ENCODE measurements around the gene RGS17.
"Not testable (repeated sequence)": the region's sequence is repeated elsewhere in the genome, so short reads cannot be mapped to it uniquely, and the experiment has no call there.

The RGS17 gene, protein sequence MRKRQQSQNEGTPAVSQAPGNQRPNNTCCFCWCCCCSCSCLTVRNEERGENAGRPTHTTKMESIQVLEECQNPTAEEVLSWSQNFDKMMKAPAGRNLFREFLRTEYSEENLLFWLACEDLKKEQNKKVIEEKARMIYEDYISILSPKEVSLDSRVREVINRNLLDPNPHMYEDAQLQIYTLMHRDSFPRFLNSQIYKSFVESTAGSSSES

GRCh38 chr6:153131037-153131981, at the start of gene RGS17:
TSS of gene RGS17 (minus strand) at chr6:153131282. CDS start at chr6:153044018, 87,264 bp downstream.
- DNase-seq: peak; percentile 37

DNA sequence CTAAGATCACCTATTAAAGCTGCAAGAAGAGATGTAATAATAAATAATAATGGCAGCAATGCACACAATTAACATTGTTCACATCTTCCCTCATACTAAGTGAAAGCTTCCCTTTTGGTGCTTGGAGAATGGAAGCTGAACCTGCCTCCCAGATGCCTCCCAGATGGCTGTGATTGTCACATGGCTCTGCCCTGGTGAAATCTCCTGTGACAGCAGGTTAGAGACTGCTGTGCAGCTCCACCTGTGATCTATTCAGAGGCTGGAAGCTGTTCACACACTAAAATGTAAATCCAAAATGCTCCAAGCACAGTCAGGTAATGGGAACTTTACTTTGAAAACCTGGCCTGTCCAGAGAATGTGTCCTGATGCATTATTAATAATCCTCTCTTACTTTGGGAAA, 41.7 kb upstream of the RGS17 start:
- DNase-seq: no peak

GRCh38 chr6:153170511-153170910, 39.4 kb upstream of the RGS17 start:
- no peak for DNase-seq

DNA sequence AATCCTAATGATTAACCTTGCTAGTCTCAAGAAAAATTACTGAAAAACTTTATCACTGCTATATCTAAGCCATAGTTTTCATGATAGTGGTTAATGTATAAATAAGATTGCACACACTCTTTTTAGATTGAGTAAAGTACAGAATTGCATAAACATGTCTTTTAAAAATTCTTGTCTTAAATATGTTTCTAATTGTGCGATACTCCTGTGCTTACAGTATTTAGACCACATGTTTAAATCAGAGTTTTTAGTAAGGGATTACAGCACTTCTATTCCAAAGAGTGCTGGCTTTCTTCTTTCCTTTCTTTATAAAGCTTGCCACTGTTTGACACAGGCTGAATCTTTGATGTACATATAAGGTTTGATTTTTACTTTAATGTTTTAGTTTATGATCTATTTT, 36.8 kb upstream of the RGS17 start:
- no peak for DNase-seq

- DNase-seq: no peak
Observed at GRCh38 chr6:153167061-153167891, 36.2 kb upstream of the RGS17 start.

- DNase-seq: no peak
Observed at GRCh38 chr6:153162646-153163045, 31.6 kb upstream of the RGS17 start.

- no peak for DNase-seq
Observed at GRCh38 chr6:153162172-153162571, 31.1 kb upstream of the RGS17 start.

DNA sequence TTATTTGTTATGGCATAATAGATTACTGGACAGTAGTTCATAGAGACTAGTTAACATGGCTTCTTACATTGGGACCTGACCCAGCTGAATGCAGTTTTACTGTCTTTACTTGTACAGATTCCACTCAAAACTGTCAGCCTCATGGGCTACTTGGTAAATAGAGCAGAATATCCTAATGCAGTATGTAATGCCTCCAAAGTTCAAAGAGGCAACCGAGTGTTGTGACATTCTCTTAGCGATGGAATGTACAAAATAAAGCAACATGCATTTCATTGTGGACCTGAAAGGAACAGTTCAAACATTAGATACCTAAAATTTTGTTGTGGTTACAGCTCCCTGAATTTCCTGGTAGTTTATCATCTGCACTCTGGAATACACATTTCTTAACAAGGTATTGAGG, 29.1 kb upstream of the RGS17 start:
- DNase-seq: no peak

DNA sequence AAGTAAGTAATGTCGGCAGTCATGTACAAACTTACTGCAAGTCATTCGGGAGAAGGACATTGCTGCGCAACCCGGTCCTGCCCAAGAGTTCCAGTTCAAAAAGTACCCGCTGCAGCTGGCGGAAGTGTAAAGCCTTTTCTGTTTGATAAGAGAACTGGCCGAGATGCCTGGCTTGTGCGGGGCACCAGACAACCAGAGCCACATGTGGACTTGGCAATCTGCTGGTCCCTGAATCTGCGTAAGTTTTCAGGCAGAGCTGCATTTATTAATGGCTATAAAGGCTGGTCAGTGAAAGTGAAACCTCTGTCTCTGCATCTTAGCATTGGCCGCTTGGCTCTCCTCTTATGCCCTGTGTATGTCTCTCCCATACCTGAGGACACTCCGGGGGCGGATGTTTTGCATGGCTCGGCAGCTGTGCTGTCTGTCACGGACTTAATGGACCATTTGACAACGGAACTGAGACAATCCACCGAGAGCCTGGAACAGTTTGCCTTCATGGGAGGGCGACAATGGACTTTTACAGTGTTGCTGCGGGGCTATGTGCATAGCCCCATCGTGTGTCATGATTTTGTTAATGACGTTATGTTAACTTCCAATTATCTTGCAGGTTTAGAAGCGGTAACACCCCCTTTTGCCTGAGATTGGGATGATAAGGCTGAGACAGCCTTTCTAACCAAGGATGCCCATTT, 19.8 kb upstream of the RGS17 start:
- no peak for DNase-seq

DNA sequence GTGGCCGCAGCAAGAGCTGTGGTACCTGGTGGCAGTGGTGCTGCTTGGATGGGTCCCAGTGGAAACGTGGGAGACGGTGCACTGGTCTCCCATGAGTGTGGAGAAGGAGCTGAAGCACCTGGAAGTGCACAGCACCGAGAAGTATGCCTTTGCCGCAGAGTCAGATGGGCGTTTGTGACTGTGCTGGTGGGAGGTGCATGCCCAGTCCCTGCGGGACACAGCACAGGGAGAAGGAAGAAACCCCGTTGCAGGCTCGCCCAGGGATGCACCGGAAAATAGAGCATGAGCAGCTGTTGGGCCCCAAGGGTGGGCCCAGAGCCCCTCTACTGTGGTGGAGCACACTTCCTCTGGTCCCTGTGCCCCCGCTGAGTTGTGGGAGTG, 19.3 kb upstream of the RGS17 start:
- no peak for DNase-seq

GRCh38 chr6:153149891-153150290, 18.8 kb upstream of the RGS17 start:
- no peak for DNase-seq

GRCh38 chr6:153146413-153146812, 15.3 kb upstream of the RGS17 start:
- no peak for DNase-seq

GRCh38 chr6:153145591-153145990, 14.5 kb upstream of the RGS17 start:
- DNase-seq: no peak

DNA sequence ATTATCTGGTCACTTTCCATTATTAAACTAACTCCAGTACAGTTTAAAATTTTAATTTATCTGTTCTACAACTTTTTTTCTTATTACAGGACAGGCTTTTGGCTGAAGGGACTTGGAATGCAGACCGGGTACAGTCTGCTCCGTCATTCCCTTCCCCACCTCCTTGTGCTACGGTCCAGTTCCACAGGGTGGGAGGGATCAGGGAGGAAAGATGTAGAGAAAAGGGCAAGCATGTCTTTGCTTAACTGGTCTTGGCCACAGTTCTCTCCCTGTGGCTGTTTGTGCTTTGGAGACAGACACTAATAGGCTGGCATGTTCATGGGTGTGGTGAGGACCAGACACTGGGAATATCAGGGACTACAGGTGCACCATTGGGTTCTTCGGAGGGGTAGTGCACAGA, 12.1 kb upstream of the RGS17 start:
- no peak for DNase-seq

- DNase-seq: no peak
Observed at GRCh38 chr6:153140299-153140698, 9.2 kb upstream of the RGS17 start.

- no peak for DNase-seq
Observed at GRCh38 chr6:153138930-153139329, 7.8 kb upstream of the RGS17 start.

DNA sequence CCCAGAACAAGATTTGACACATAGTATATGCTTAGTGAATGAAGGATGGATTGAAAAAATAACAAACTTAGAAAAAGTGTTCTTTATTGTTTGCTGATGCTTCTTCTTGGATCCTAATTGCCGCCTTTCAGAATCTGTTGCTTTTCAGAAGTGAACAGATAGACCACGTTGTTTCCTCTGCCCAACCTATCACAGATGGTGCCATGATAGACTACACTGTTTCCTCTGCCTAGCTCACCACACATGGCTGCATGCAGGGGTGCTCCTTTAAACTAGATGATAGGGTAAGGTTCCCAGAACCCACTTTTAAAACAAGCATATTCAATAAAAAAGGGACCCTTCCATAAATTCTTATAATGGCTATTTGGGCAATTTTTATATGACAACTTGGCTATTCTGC, 4.6 kb upstream of the RGS17 start:
- DNase-seq: no peak

DNA sequence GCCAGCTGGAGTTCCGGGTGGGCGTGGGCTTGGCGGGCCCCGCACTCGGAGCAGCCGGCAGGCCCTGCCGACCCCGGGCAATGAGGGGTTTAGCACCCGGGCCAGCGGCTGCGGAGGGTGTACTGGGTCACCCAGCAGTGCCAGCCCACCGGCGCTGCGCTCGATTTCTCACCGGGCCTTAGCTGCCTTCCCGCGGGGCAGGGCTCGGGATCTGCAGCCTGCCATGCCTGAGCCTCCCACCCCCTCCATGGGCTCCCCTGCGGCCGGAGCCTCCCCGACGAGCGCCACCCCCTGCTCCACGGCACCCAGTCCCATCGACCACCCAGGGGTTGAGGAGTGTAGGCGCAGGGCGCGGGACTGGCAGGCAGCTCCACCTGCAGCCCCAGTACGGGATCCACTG, 2.6 kb upstream of the RGS17 start:
- not testable (repeated sequence) for DNase-seq

DNA sequence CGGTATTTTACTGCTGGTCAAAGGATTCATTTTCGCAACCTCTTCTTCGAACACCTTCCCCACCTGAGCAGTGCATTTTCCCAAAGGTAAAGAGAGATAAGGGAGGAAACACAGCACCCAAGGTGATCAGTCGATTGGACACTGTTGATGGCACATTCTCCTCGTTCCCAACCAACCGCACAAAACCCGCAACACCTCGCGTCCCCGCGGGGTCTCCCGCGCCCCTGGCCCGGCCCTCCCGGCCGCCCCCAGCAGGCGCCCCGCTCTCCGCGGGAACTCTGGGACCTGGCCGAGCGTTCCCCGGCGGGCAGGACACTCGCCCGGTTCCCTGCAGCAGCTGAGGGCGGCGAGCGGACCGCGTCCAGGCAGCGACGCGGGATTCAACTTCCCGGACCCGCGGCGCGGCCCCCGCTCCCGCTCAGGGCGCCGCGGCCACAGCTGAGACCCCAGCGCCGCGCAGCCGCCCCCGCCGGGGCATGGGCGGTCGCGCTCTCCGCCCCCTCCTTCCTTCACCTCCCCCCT, 506 bp downstream of the RGS17 start:
- DNase-seq: no peak

GRCh38 chr6:153129873-153130514, 1.1 kb downstream of the RGS17 start:
- no peak for DNase-seq

GRCh38 chr6:153126218-153126617, 4.9 kb downstream of the RGS17 start:
- DNase-seq: no peak

GRCh38 chr6:153125032-153125431, 6.0 kb downstream of the RGS17 start:
- no peak for DNase-seq

All from activated CD4-positive, alpha-beta T cell treated with anti-CD3 and anti-CD28 coated beads for 48 hours (primary cell).